HL-60 (cell line): ENCODE results near the gene FOCAD.

ENCODE experiments used
- GABPA ChIP-seq: IDR thresholded peaks from 2 replicates; pipeline ENCODE4 v1.6.1; 2012; ENCODE audit warnings: low read depth
- POLR2AphosphoS5 ChIP-seq: IDR thresholded peaks from 2 replicates; pipeline ENCODE4 v1.6.1; 2012; ENCODE audit warnings: low read depth
- SPI1 ChIP-seq: IDR thresholded peaks from 2 replicates; pipeline ENCODE4 v1.6.1; 2012; ENCODE audit warnings: low read depth, mild to moderate bottlenecking, borderline replicate concordance
- TF ChIP-seq, protein P1 (sequence below): IDR thresholded peaks from one replicate; pipeline ENCODE4 v1.5.1; 2011; ENCODE audit warnings: low read length, control low read depth, inconsistent platforms; ENCODE audit not compliant: insufficient read depth
- TF ChIP-seq, protein P2 (sequence below): IDR thresholded peaks from 2 replicates; pipeline ENCODE4 v1.6.1; 2012; ENCODE audit warnings: low read depth; ENCODE audit not compliant: insufficient replicate concordance

GRCh38 chr9:21031808-21032183 is 347.7 kb downstream of the FOCAD start:
- TF ChIP-seq POLR2AphosphoS5 (no peak), GABPA (no peak), SPI1 (no peak)
- TF ChIP-seq, protein P1, sequence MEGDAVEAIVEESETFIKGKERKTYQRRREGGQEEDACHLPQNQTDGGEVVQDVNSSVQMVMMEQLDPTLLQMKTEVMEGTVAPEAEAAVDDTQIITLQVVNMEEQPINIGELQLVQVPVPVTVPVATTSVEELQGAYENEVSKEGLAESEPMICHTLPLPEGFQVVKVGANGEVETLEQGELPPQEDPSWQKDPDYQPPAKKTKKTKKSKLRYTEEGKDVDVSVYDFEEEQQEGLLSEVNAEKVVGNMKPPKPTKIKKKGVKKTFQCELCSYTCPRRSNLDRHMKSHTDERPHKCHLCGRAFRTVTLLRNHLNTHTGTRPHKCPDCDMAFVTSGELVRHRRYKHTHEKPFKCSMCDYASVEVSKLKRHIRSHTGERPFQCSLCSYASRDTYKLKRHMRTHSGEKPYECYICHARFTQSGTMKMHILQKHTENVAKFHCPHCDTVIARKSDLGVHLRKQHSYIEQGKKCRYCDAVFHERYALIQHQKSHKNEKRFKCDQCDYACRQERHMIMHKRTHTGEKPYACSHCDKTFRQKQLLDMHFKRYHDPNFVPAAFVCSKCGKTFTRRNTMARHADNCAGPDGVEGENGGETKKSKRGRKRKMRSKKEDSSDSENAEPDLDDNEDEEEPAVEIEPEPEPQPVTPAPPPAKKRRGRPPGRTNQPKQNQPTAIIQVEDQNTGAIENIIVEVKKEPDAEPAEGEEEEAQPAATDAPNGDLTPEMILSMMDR = no peak
- TF ChIP-seq, protein P2, sequence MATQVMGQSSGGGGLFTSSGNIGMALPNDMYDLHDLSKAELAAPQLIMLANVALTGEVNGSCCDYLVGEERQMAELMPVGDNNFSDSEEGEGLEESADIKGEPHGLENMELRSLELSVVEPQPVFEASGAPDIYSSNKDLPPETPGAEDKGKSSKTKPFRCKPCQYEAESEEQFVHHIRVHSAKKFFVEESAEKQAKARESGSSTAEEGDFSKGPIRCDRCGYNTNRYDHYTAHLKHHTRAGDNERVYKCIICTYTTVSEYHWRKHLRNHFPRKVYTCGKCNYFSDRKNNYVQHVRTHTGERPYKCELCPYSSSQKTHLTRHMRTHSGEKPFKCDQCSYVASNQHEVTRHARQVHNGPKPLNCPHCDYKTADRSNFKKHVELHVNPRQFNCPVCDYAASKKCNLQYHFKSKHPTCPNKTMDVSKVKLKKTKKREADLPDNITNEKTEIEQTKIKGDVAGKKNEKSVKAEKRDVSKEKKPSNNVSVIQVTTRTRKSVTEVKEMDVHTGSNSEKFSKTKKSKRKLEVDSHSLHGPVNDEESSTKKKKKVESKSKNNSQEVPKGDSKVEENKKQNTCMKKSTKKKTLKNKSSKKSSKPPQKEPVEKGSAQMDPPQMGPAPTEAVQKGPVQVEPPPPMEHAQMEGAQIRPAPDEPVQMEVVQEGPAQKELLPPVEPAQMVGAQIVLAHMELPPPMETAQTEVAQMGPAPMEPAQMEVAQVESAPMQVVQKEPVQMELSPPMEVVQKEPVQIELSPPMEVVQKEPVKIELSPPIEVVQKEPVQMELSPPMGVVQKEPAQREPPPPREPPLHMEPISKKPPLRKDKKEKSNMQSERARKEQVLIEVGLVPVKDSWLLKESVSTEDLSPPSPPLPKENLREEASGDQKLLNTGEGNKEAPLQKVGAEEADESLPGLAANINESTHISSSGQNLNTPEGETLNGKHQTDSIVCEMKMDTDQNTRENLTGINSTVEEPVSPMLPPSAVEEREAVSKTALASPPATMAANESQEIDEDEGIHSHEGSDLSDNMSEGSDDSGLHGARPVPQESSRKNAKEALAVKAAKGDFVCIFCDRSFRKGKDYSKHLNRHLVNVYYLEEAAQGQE = no peak
